Measurements from ENCODE around the gene SH3PXD2A. TPM values are rescaled to one million over a fixed set of nuclear protein-coding genes. Genes with fewer than 3 reads are reported as not detected.

SH3PXD2A gene
- total RNA-seq, 1 experiment from 2014 or later: 13.2 TPM

DNA sequence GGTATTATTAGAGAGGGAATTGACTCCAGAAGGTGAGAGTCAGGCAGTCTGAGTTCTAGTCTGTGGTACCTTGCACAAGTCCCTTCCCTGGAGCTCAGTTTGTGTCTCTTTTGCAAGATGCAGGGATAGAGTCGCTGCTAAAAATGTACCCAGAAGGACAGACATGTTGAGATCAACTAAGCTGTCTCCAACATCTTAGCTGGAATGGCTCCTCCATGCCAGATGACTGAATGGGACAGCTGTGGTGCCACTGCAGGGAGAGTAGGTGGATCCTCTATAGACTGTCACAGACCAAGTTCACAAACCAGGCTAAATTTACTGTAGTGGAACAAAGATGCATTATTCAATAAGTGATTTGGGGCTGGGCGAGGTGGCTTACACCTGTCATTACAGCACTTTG lies 241.8 kb downstream of the SH3PXD2A start:
- ChIA-PET CTCF (interaction anchor here (0.7 to 1.5 kb wide), 2 partner anchors 12 to 73 kb away, joined by 3 to 8 read pairs; no protein-coding TSS in a partner anchor), POLR2A (no interaction called here)
- TF ChIP-seq, protein P1, sequence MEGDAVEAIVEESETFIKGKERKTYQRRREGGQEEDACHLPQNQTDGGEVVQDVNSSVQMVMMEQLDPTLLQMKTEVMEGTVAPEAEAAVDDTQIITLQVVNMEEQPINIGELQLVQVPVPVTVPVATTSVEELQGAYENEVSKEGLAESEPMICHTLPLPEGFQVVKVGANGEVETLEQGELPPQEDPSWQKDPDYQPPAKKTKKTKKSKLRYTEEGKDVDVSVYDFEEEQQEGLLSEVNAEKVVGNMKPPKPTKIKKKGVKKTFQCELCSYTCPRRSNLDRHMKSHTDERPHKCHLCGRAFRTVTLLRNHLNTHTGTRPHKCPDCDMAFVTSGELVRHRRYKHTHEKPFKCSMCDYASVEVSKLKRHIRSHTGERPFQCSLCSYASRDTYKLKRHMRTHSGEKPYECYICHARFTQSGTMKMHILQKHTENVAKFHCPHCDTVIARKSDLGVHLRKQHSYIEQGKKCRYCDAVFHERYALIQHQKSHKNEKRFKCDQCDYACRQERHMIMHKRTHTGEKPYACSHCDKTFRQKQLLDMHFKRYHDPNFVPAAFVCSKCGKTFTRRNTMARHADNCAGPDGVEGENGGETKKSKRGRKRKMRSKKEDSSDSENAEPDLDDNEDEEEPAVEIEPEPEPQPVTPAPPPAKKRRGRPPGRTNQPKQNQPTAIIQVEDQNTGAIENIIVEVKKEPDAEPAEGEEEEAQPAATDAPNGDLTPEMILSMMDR (IDR thresholded peaks at IDR 0.05; ENCODE audit: unreplicated experiment): no peak
- Mint-ChIP-seq H3K9me3 (ENCODE audit: unreplicated experiment) (no peaks in the 10 kb centered on the region), H3K36me3 (ENCODE audit: insufficient read depth, unreplicated experiment) (peaks cover 7% of the 10 kb centered on the region), H3K27ac (ENCODE audit: low read depth, unreplicated experiment) (no peak overlapping the region), H3K4me1 (ENCODE audit: insufficient read depth, unreplicated experiment) (no peaks in the 10 kb centered on the region), H3K27me3 (ENCODE audit: insufficient read depth, unreplicated experiment) (no peaks in the 10 kb centered on the region), H3K4me3 (ENCODE audit: unreplicated experiment) (no peak overlapping the region)
- DNase-seq (ENCODE audit: unreplicated experiment): no peak
- no TSS peak for BruUV-seq (replicated peaks)
- intact Hi-C loops (cut with micrococcal nuclease): no loop called here

DNA sequence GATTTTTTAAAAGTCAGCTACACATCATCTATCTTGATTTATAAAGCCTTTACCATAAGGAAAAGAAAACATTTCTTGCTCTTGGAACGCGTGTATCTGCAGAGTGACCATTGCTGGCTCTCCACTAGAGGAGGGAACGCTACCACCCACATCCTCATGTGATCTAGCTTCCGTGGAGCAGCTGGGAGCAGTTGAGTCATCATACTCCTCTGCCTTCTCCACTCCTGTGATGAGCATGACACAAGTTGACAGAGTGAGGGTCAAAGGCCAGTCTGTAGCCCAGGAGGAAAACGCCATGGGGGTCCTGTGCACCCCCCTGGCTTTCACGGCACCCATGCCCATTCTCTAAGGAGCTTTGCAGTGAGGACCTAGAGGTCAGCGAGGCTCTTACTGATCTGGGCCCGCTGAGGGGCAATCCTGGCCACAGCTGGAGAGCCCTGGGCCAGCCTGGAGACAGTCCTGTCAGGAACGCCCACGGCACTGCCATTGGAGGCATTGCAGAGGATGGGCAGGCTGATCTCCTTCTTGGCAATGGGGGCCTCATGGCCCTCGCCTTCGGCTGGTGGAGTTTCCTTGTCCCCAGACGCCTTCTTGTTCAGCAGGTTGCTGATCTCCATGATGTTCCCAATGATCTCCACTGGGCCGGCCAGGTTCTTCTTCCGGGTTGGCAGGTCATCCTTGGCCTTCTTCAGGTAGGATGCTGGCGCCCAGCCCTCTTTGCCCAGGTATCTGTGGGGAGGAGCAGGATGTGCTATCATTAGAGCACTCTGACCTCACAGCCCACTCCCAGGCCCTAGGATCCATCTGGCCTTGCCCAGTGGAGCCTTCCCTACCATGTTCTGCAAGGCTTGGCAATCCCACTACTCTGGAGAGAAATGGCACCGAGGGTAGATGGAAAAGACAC lies 242.7 kb downstream of the SH3PXD2A start:
- H3K27ac Mint-ChIP-seq (ENCODE audit: low read depth, unreplicated experiment): no peak overlapping the region
- POLR2A ChIA-PET: interaction anchor here (0.7 kb wide), 1 partner anchor 75 kb away, joined by 3 read pairs; no protein-coding TSS in a partner anchor

DNA sequence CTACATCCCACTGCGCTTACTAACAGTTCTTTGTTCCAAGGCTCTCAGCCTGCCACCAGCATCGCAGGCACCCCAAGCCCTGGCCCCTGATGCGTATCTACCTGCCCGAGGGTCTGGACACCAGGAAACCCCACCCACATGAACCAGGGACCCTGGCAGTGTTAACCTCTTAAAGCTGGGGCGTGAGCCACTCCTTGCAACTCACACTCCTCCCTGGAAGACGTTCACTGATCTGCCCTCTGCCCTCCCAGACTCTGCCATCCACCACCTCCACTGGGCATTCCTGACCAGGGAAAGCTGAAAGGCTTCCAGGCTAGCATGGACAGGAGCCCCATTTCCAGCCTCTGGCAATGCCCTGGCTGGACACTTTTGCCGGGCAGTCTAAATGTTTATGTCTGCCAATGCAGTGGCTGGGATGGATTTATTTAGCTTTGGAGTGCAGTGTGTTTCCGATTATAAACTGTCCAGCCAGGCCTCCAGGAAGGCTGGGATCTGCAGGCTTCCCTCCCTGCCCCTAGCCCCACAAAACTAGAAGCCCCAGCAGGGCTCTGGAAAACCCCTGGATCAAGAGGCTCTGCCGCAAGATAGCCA lies 244.4 kb downstream of the SH3PXD2A start:
- intact Hi-C loops (cut with micrococcal nuclease): no loop called here
- H3K27ac Mint-ChIP-seq (ENCODE audit: low read depth, unreplicated experiment): no peak overlapping the region
- DNase-seq (ENCODE audit: unreplicated experiment): no peak

More for the DNA sequence above, 242.7 kb downstream of the SH3PXD2A start:
- BruUV-seq (replicated peaks): no TSS peak
- Mint-ChIP-seq H3K9me3 (ENCODE audit: unreplicated experiment) (no peaks in the 10 kb centered on the region), H3K27me3 (ENCODE audit: insufficient read depth, unreplicated experiment) (no peaks in the 10 kb centered on the region), H3K36me3 (ENCODE audit: insufficient read depth, unreplicated experiment) (peaks cover 7% of the 10 kb centered on the region), H3K4me1 (ENCODE audit: insufficient read depth, unreplicated experiment) (no peaks in the 10 kb centered on the region), H3K4me3 (ENCODE audit: unreplicated experiment) (no peak overlapping the region)
- intact Hi-C loops (cut with micrococcal nuclease): no loop called here
- CTCF ChIA-PET: interaction anchor here (0.7 to 1.7 kb wide), 4 partner anchors 13 to 73 kb away, joined by 3 to 7 read pairs (median 4); no protein-coding TSS in a partner anchor
- DNase-seq (ENCODE audit: unreplicated experiment): peak; percentile 12
- TF ChIP-seq, protein P1 (IDR thresholded peaks at IDR 0.05; ENCODE audit: unreplicated experiment): no peak

More for the DNA sequence above, 244.4 kb downstream of the SH3PXD2A start:
- Mint-ChIP-seq H3K4me3 (ENCODE audit: unreplicated experiment) (no peak overlapping the region), H3K4me1 (ENCODE audit: insufficient read depth, unreplicated experiment) (no peaks in the 10 kb centered on the region), H3K36me3 (ENCODE audit: insufficient read depth, unreplicated experiment) (peaks cover 14% of the 10 kb centered on the region), H3K27me3 (ENCODE audit: insufficient read depth, unreplicated experiment) (no peaks in the 10 kb centered on the region), H3K9me3 (ENCODE audit: unreplicated experiment) (no peaks in the 10 kb centered on the region)
- BruUV-seq (replicated peaks): no TSS peak
- ChIA-PET CTCF (interaction anchor here (0.6 to 3.0 kb wide), 5 partner anchors 12 to 533 kb away, joined by 3 to 11 read pairs (median 4); no protein-coding TSS in a partner anchor), POLR2A (no interaction called here)
- TF ChIP-seq, protein P1 (IDR thresholded peaks at IDR 0.05; ENCODE audit: unreplicated experiment): no peak

Measured in MCF 10A (cell line).